ENCODE measurements around the gene GRID2. TPM values are rescaled to one million over a fixed set of nuclear protein-coding genes. Genes with fewer than 3 reads are reported as not detected.
A peak's percentile ranks its signal among the peaks of the same experiment; 100 is the strongest.

GRID2 gene
- total and polyA plus RNA-seq, 8 donors = 0.14 to 0.36 (median 0.22) TPM

DNA sequence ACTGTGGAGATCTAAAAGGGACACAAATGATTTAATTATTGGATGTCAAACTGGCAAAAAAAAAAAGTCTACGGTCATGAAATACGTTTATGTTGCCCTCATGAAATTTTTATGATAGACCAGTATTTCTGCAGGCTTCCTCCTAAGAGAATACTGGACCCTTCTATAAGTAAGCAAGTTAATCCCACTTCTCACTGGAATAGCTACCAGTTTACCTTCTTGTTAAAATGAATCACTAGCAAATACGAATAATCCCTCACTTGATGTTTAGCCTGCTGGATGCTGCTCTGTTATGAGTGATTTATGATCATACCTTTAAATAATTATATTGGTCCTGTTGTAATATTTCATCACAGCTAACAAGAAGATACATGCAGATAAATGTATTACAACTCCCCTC is 39.6 kb upstream of the GRID2 start:
- ATAC-seq = no peak
- H3K9me3 ChIP-seq = no peaks in the 10 kb centered on the region
- H3K27ac ChIP-seq = no peak overlapping the region
- intact Hi-C loops (cut with DNase I) = no loop called here
- no peak for DNase-seq
- no peaks in the 10 kb centered on the region for H3K27me3 ChIP-seq
- H3K4me3 ChIP-seq = no peak overlapping the region
- H3K4me1 ChIP-seq = no peaks in the 10 kb centered on the region
- no peaks in the 10 kb centered on the region for H3K36me3 ChIP-seq
- TF ChIP-seq, protein P1, sequence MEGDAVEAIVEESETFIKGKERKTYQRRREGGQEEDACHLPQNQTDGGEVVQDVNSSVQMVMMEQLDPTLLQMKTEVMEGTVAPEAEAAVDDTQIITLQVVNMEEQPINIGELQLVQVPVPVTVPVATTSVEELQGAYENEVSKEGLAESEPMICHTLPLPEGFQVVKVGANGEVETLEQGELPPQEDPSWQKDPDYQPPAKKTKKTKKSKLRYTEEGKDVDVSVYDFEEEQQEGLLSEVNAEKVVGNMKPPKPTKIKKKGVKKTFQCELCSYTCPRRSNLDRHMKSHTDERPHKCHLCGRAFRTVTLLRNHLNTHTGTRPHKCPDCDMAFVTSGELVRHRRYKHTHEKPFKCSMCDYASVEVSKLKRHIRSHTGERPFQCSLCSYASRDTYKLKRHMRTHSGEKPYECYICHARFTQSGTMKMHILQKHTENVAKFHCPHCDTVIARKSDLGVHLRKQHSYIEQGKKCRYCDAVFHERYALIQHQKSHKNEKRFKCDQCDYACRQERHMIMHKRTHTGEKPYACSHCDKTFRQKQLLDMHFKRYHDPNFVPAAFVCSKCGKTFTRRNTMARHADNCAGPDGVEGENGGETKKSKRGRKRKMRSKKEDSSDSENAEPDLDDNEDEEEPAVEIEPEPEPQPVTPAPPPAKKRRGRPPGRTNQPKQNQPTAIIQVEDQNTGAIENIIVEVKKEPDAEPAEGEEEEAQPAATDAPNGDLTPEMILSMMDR (IDR thresholded peaks at IDR 0.05) = no peak

GRCh38 chr4:92265021-92265420 is 38.7 kb upstream of the GRID2 start:
- H3K9me3 ChIP-seq = no peaks in the 10 kb centered on the region
- H3K36me3 ChIP-seq = no peaks in the 10 kb centered on the region
- no peaks in the 10 kb centered on the region for H3K4me1 ChIP-seq
- DNase-seq (peak in 2 of 4 donors; percentile 11 to 32), ATAC-seq (no peak)
- no peaks in the 10 kb centered on the region for H3K27me3 ChIP-seq
- intact Hi-C loops (cut with DNase I) = no loop called here
- no peak overlapping the region for H3K27ac ChIP-seq
- TF ChIP-seq, protein P1 (IDR thresholded peaks at IDR 0.05) = no peak
- H3K4me3 ChIP-seq = no peak overlapping the region

DNA sequence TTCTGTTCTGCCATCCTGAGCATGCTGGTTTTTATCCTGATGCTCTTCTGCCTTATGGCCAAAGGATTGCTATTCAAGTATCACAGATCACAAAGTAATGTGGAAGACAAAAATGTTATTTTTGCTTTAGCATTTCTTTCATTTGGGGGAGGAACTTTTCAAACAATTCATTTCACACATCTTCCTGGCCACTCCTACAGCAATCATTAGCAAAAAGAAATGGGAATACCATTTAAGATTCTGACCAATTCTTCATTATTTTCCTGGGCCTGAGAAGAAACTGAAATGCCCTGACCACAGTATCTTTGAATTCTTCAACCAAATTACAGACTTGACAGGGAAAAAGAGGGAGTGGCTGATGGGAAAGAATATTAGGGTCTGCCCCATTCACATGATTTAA is 38.0 kb upstream of the GRID2 start:
- H3K9me3 ChIP-seq = no peaks in the 10 kb centered on the region
- intact Hi-C loops (cut with DNase I) = no loop called here
- TF ChIP-seq, protein P1 (IDR thresholded peaks at IDR 0.05) = no peak

DNA sequence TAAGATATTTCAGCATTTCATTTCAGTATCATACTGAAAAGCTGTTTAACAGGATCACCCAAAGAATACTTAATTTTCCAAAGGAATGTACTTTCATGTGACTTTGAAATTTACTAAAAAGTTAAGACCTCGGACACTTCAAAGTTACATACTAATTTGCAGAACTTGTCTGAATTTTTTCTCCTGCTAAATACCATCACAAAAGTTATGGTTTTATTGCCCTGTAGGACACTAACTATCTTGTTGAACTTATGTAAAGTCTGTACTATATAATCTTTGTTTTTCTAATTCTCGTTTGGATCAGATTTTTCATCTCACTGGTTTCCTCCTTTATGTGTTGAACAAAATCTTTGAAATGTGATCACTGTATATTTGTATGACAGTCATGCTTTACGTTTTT is 37.2 kb upstream of the GRID2 start:
- TF ChIP-seq, protein P1 (IDR thresholded peaks at IDR 0.05) = no peak
- Histone ChIP-seq H3K36me3 (no peaks in the 10 kb centered on the region), H3K4me1 (no peaks in the 10 kb centered on the region), H3K9me3 (no peaks in the 10 kb centered on the region), H3K27me3 (no peaks in the 10 kb centered on the region), H3K27ac (no peak overlapping the region), H3K4me3 (no peak overlapping the region)
- DNase-seq = no peak
- no peak for ATAC-seq
- intact Hi-C loops (cut with DNase I) = no loop called here

More for the DNA sequence above, 38.0 kb upstream of the GRID2 start:
- H3K27ac ChIP-seq = no peak overlapping the region
- no peak for ATAC-seq
- no peak overlapping the region for H3K4me3 ChIP-seq
- H3K4me1 ChIP-seq = no peaks in the 10 kb centered on the region
- H3K36me3 ChIP-seq = no peaks in the 10 kb centered on the region
- H3K27me3 ChIP-seq = no peaks in the 10 kb centered on the region
- DNase-seq = no peak

DNA sequence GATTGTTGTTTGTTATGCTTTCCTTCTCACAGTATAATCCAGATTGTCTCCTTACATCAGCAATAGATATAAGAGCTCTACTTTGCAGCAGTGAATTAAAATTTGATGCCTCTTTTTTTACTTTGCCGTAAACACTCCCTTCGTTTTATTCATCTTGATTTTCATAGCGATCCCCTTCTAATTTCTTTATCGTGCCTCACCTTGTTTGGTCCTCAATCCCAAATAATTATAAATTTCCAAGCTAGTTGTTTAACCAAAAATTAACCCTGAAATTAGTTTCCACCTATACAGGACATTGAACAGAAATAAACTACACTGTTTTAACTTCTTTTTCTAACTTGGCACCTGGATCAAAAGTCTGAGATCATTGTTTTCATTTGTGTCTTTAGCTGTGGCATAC is 35.1 kb upstream of the GRID2 start:
- no peak for ATAC-seq
- TF ChIP-seq, protein P1 (IDR thresholded peaks at IDR 0.05) = no peak
- DNase-seq = no peak
- Histone ChIP-seq H3K9me3 (no peaks in the 10 kb centered on the region), H3K27me3 (no peaks in the 10 kb centered on the region), H3K4me1 (no peaks in the 10 kb centered on the region), H3K4me3 (no peak overlapping the region), H3K36me3 (no peaks in the 10 kb centered on the region), H3K27ac (no peak overlapping the region)
- intact Hi-C loops (cut with DNase I) = no loop called here

All from left lung (tissue), 10 donors.